ENCODE data around the gene LIPM.

The LIPM gene, protein sequence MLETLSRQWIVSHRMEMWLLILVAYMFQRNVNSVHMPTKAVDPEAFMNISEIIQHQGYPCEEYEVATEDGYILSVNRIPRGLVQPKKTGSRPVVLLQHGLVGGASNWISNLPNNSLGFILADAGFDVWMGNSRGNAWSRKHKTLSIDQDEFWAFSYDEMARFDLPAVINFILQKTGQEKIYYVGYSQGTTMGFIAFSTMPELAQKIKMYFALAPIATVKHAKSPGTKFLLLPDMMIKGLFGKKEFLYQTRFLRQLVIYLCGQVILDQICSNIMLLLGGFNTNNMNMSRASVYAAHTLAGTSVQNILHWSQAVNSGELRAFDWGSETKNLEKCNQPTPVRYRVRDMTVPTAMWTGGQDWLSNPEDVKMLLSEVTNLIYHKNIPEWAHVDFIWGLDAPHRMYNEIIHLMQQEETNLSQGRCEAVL

DNA sequence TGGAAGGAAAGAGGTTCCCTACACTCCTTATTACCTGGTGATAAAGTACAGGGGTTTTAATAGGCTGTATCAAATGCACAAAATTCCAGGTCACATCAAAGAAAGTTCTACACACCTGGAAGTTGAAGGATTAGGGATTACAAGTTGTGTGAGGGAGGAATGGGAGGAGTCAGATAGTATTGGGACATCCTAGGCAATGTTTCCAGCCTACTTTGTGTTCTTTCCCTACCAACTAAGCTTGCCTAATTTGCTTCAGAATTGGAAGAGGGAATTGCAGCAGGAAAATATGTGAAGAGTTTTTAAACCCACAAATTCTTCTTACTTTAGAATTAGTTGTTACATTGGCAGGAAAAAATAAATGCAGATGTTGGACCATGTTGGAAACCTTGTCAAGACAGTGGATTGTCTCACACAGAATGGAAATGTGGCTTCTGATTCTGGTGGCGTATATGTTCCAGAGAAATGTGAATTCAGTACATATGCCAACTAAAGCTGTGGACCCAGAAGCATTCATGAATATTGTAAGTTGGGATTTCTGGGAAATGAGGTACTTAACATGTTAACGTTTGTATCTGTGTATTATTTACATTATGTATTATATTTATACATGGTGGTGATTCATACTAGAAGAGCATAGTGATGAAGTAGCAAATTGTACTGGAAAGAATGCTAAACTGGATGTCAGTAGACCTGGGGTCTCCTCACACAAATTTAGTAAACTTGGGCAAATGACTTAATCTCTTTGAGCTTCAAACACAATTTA, at the start of gene LIPM:
TSS of gene LIPM (plus strand) at position 208 of the 763 bp plus-strand sequence. CDS start at position 375, 167 bp downstream.
- DNase-seq (ENCODE audit: low read depth) = no peak

DNA sequence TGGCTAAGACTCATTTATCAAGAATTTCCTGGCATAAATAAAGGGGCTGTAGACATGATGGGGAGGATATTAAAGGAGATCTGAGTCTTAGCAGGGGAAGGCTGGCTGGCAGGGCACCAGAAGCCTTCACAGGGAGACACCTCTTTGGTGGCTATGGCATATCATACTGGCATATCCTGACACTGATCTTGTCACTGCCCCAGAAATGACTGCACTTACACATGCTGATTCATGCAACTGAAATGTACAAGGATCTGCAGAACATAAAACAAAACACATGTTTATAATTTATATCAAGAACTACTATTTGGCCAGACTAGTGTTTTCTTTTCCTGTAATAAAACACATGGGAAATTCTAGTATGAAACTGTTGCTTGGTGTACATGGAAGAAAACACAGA, 48.2 kb upstream of the LIPM start:
- peak; percentile 70 for DNase-seq (ENCODE audit: low read depth)

DNA sequence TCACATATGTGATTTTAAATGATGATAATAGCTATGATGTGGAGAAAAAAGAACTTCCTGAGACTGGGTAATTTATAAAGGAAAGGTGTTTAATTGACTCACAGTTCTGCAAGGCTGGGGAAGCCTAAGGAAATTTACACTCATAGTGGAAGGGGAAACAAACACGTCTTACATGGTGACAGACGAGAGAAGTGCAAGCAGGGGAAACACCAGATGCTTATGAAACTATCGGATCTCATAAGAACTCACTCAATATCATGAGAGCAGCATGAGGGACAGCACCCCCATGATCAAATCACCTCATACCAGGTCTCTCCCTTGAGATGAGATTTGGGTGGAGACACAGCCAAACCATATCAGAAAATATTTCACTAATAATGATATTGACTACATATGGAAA, 46.8 kb upstream of the LIPM start:
- DNase-seq (ENCODE audit: low read depth) = no peak

DNA sequence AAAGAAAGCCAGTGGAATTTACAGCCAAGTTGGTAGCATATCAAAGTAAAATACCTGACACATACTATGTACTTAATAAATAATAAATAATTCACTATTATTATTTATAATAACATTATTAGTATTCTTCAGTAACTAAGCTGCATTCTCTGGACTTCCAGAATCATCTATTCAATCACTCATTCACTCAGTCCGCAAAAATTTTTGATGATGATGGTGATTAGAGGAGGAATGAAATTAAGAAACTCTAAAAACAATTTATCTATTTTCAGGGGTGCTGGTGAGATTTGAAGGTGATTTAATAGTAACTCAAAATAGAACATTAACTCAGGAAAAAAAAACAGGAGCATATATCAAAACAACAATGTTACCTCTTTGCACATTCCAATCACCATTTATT, 45.9 kb upstream of the LIPM start:
- no peak for DNase-seq (ENCODE audit: low read depth)

DNA sequence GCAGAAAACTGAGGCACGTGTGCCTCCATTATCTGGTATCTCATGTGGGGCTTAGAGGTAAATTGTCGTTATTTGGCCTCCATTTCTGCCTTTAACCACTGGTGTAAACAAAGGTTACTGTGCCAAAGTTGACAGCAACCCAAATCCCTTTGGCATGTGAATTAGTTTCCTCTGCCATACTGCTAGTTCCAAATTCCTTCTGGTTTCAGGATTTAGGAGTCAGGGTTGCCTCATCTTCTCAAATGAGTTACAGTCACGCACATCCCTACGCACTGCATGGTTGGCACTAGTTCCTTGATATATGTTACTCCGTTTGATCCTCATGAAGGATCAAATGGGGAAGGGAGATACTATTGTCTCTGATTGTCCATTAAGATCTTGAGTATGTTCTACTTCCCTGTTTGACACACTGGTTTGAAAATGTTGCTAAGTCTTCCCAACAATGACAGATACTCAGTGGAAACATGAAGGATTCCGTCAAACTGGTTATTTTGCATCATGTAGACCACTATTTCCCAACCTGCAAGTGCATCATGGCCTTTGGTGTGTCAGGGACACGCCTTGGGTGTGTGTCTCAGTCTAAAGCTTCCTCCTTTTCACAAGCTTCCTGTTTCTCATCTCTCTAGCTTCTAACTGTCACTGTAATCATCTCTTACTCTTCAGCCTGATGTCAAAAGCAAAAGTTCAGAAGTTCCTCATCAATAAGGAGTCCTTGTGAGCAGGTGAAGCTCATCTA, 43.0 kb upstream of the LIPM start, which contains the start of gene LIPN:
TSS of gene LIPN (plus strand) at position 655 of the 736 bp plus-strand sequence. CDS start 1,386 bp downstream, outside the sequence.
- no peak for DNase-seq (ENCODE audit: low read depth)

DNA sequence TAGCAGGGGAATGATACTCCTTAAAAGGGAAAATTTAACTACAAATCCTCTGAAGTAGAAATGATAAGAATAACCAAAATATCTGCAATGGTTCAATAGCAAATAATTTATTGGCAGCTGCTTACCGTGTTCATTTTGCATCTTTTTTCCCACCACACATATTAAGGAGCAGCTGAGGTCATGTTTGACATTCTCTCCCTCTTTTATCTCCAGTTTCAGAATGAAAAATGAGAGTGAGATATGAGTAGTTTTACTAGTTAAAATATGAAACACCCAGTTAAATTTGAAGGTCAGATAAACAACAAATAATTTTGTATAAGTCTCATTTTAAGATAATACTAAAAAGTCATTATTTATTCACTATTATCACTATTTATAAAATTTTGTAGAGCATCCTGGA, 39.6 kb upstream of the LIPM start:
- no peak for DNase-seq (ENCODE audit: low read depth)

DNA sequence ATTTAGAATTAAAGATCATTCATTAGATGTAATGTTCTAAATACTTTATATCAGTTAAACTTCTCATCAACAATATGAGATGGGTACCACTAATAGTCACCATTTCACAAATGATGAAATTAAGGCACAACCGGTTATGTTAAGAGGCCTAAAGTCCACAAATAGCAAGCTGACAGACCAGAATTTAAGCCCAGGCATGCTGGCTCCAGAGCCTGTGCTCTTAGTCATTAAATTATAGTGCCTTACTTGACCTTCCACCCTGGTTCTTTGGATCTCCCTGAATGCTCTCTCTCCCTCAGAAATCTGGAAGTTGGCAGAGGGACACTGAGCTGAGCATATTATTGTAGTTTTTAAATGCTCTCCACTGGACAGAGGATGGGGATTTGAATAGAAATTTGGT, 39.1 kb upstream of the LIPM start:
- DNase-seq (ENCODE audit: low read depth) = no peak

DNA sequence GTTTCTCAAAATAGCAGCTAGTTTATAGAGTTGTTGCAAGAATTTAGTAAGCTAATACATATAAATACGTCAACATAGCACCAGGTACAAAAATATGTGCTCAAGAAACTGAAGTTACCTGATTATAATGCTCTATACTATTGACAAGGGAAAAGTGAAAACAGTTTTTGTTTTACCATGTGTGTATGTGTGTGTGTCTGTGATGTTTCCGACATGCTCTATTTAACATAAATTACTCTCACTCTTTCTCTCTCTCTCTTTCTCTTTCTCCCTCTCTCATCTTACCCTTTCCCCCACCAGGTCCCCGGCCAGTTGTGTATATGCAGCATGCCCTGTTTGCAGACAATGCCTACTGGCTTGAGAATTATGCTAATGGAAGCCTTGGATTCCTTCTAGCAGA, 38.4 kb upstream of the LIPM start:
- DNase-seq (ENCODE audit: low read depth) = no peak

DNA sequence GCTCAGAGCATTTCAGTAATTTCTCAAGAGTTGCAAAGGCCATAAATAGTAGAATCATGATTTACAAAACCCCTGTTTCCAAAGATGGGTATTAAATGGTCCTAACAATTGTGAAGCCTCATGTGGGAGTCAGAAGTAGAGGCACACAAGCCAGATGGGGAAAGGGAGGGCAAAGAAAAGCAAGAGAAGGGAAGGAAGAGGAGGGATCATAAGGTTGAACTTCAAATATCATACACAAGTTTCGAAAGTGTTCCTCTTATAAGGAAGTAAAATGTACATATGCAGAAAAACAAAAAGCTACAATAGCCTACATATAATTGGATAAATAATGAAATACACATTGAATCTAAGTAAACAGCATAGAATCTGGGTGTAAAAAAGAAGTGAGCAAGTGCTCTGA, 36.7 kb upstream of the LIPM start:
- no peak for DNase-seq (ENCODE audit: low read depth)

DNA sequence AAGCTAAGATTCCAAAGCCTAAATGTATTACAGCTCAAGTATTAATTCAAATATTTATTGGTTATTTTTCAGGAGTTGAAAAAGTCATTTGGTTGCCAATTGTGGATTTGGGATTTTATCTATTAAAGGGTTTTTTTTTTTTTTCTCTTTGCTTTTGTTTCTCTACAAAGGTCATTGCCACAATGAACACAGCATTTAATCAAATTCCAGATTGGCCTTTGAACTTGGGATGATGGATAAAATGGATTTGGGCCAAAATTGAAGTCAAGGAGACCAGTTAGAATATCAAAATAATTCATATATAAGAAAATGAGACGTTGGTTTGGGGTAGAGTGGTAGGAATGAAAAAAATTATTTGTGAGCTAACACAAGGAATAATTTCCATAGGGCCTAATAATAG, 33.1 kb upstream of the LIPM start:
- no peak for DNase-seq (ENCODE audit: low read depth)

DNA sequence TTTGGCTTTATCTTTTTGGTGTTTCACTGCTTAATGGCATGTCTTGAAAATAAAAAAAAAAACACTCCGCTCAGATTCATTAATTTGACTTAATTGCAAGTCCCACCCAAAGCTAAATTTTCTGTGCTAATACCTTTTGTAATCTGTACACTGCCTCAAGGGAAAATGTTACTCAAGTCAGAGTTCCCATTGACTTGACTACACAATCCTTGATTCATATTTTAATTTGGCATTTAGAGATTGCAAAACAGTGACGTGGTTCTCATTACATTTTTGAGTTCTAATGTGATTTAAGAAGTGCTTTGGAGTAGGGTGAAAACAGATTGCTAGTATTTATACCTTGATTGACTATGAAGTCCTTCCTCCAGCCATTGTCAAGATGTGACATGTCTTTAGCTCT, 21.3 kb upstream of the LIPM start:
- no peak for DNase-seq (ENCODE audit: low read depth)

DNA sequence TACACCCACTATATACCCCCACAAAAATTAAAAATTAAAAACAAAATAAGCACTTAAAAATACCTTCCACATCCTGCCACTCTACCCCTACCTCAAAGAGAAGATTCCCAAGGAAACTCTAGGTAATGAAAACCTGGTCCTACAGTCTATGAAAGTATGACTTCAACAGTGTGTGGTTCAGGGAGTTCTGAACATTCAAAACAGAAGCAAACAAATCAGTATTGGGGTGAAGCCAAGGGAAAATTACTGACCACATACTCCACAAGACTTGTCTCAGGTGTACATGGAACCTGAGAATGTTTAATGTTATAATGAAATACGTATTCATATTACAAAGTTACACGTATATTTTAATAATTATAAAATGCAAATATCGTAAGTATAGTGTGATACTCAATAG, 20.3 kb upstream of the LIPM start:
- DNase-seq (ENCODE audit: low read depth) = no peak

DNA sequence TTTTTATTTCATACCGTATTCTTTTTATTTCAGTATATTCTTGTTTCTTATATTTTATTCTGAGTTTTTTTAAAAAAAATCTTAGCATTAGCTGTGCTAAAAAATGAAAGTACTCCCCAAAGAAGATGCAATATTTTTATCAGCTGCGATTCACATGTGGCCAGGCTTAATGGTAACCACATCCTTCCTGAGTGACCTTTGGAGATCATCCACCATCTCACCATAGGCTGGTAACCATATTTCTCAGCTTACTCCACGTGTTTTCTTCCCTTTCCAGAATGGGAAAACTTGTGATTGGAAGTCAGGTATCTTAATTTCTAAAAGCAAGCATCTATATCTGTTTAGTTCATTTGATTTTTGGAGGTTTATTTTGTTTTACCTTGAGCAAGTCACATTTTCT, 18.8 kb upstream of the LIPM start:
- DNase-seq (ENCODE audit: low read depth) = no peak

DNA sequence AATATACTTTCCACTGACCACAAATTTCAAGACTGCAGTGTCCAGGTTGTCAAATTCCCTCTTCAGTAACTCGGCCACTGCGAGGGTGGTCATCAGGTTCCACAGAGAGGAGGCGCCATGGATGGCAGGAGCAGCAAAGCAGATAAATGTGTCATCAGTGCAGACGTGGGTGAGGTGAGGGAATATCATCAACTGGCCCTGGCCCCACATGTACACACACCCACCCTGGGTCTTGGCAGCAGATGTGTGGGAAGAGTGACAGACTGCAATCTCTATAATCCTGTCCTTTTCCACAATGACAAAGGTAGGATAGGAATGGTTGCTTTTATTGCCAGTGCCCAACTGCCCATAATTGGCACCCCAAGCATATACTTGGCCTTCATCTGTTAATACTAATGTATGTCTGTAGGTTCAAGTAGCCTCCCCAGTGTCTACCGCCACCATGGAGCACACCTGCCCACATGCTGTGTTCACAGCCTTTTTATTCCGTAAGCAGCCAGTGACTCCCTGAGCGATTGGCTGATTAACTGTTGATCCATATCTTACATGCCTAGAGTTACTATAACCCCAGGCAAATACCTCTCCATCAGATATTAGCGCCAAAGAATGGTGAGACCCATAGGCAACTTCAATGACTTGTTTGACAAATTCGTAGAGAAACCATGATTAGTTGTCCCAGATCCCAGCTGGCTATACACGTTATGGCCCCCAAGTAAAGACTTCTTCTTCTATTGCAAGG, 16.3 kb upstream of the LIPM start:
- DNase-seq (ENCODE audit: low read depth) = no peak

DNA sequence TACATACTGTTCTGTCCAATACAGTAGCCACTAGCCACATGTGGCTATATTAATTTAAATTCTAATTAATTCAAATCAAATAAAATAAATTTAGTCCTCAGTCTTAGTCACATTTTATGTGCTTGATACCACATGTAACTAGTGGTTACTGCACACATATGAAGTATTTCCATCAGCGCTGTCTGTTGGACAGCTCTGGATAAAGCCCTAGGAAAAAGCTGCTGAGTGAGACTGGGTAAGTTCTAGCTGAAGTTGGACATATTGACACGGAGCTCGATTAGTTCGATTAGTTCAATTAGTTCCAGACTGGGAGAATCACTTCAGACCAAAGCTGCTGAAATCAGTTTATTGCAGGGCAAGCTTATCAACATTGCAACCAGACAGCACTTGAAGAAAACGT, 15.1 kb upstream of the LIPM start:
- DNase-seq (ENCODE audit: low read depth) = no peak

DNA sequence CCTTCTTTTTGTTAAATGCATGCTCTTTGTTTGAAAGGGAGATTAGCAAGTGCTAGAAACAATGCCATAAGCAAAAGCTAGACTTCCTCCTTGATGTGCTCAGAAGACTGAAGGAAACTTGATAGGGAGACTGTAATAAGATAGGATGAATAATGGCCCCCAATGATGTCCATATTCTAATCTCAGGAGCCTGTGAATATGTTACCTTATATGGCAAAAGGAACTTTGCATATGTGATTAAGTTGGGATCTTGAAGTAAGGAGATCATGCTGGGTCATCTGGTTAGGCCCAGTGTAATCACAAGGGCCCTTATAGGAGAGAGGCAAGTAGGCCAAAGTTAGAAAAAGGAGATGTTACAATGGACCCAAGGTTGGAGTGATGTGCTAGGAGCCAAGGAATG, 13.6 kb upstream of the LIPM start:
- DNase-seq (ENCODE audit: low read depth) = no peak

DNA sequence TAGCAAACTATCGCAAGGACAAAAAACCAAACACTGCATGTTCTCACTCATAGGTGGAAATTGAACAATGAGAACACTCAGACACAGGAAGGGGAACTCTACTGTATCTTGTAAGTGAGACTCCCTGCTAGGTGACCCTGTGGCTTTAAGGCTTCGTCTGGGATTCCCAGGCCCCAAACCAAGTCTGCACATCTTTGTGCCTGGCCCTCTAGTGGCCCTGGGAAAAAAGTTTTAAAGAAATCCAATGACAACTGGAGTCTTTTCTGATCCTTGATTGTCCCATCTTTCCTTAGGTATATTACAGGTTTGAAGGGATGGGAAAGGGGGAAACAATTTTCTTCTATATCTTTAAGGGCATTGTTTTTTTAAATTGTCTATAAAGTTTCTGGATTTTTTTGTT, 10.6 kb upstream of the LIPM start:
- DNase-seq (ENCODE audit: low read depth) = no peak

DNA sequence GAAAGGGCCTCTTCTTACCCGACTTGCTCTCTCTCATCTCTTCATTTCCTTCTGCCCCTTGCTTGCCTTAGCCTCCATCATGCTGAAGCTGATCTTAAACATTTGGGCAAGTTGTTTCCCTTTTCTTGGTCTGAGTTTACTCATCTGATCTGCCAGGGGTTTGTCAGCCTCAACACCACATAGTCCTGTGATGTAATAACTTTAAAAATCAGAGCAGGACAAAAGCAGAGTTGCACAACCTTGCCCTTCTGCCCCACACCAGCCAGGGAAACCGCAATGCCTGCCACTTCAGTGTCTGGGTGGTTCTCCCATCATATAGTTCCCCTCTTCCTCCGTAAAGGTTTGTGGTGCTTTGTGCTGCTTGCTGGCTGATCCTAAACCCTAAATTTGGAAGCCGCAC, 9.9 kb upstream of the LIPM start:
- peak; percentile 20 for DNase-seq (ENCODE audit: low read depth)

DNA sequence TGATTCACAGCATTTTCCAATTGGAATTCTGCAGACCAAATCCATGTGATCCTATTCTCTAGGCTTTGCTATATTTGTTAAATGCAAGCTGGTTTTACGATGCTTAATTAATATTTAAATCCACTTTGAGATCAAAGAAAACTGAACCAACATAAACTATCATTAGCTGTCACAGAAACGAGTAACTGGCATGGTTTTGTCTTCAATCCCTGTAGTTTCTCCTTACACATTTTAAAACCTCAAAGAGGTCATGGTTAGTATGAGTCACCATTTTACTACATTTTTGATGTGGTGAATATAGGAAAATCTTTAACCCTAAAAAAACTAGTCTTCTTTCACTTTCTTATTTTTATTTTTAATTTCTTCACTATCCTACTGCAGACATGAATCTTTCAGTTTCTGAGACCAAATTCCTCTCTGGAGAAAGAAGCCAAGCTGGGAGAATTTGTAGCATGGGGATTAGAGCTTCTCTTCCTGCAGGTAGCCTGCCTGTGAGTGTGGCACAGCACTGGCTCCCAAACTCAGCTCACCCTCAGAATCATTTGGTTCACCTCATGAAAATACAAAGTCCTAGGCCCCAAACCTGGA, 8.7 kb upstream of the LIPM start:
- peak; percentile 18 for DNase-seq (ENCODE audit: low read depth)

DNA sequence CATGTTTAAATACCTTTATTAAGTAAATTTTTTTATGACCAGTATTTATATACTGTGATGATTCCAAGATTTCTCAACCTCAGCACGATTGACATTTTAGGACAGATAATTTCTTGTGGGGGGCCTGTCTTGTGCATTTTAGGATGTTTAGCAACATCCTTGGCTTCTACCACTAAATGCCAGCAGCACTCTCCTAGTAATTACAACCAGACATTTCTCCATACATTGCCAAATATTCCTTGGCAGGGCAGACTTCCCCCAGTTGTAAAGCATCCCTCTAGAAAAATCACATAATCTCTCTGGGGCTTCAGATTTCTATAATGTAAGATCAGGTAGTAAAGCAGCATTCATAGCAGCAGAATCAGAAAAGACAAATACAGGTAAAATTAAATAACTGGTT, 7.8 kb upstream of the LIPM start:
- DNase-seq (ENCODE audit: low read depth) = peak; percentile 53
